Memory B cell (primary cell): Measurements from ENCODE around the gene PLBD1.

Experiments used
- ATAC-seq: fragments of 150-1000 bp; cut with Tn5 transposase; 2 replicates; pipeline ENCODE4 v1.10.0; 2021; ENCODE audit warnings: low read depth, mild to moderate bottlenecking, moderate library complexity
- DNase-seq, 2 donors: peaks; one replicate each; pipeline ENCODE4 v3.0.0; 2022; ENCODE audit warnings: low spot score in 2 of 2
- H3K27ac Mint-ChIP-seq: one replicate; pipeline ENCODE4 v1.8.0; 2022; ENCODE audit warnings: mild to moderate bottlenecking, moderate library complexity, mixed read lengths
- H3K27me3 Mint-ChIP-seq: one replicate; pipeline ENCODE4 v1.8.0; 2022; ENCODE audit warnings: mixed read lengths
- H3K36me3 Mint-ChIP-seq: one replicate; pipeline ENCODE4 v1.8.0; 2022; ENCODE audit warnings: mild to moderate bottlenecking, mixed read lengths
- H3K4me1 Mint-ChIP-seq: one replicate; pipeline ENCODE4 v1.8.0; 2022; ENCODE audit warnings: mixed read lengths
- H3K4me3 Mint-ChIP-seq: one replicate; pipeline ENCODE4 v1.8.0; 2022; ENCODE audit warnings: mild to moderate bottlenecking, moderate library complexity, mixed read lengths
- H3K9me3 Mint-ChIP-seq: one replicate; pipeline ENCODE4 v1.8.0; 2022; ENCODE audit warnings: mixed read lengths

PLBD1 gene

DNA sequence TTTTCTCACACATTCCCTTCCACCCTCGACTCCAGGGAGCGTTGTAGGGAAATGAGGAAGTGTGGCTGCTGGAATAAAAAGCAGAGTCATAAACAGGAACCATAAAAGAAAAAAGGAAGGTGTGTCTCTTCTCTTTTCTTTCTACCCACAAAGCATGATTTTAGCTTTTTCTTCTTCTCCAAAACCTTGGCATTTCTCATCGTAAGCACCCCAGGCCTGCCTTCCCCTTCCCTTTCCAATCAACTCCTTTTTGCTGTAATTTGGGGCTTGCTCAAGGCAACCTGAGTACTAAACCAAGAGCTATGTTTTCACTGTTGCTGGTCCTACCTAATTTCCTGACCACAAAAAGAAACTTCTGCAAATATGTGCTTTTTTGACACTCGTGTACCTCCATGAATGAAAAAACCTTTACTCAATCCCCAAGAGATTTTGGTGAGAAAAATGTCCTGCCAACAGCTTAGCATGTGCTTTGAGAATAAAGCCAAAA is 9.2 kb downstream of the PLBD1 start:
- Mint-ChIP-seq H3K9me3 (no peaks in the 10 kb centered on the region), H3K4me1 (peaks cover 16% of the 10 kb centered on the region), H3K27me3 (no peaks in the 10 kb centered on the region), H3K27ac (peak overlapping the region; percentile 73), H3K4me3 (peak overlapping the region; percentile 65), H3K36me3 (no peaks in the 10 kb centered on the region)
- DNase-seq (no peak), ATAC-seq (peak; percentile 90)

DNA sequence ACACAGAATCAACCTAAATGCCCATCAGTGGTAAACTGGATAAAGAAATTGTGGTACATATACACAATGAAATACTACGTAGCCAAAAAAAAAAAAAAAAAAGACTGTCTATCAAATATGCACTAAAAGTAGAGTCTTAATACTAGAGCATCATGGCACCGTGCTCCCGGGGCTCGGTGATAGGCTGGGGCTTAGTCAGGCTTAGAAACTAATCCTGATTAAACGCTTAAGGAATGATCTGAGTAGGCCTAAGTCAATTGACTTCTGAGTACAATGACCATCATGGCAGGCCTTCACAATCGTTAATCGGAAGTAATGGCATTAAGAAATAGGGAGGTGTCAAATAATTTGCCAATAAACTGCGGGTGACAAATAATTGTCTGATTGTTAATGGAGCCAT is 9.7 kb downstream of the PLBD1 start:
- H3K4me3 Mint-ChIP-seq: no peak overlapping the region
- H3K9me3 Mint-ChIP-seq: no peaks in the 10 kb centered on the region
- H3K36me3 Mint-ChIP-seq: no peaks in the 10 kb centered on the region
- ATAC-seq (no peak), DNase-seq (no peak)
- H3K27me3 Mint-ChIP-seq: no peaks in the 10 kb centered on the region
- no peak overlapping the region for H3K27ac Mint-ChIP-seq
- peaks cover 16% of the 10 kb centered on the region for H3K4me1 Mint-ChIP-seq

DNA sequence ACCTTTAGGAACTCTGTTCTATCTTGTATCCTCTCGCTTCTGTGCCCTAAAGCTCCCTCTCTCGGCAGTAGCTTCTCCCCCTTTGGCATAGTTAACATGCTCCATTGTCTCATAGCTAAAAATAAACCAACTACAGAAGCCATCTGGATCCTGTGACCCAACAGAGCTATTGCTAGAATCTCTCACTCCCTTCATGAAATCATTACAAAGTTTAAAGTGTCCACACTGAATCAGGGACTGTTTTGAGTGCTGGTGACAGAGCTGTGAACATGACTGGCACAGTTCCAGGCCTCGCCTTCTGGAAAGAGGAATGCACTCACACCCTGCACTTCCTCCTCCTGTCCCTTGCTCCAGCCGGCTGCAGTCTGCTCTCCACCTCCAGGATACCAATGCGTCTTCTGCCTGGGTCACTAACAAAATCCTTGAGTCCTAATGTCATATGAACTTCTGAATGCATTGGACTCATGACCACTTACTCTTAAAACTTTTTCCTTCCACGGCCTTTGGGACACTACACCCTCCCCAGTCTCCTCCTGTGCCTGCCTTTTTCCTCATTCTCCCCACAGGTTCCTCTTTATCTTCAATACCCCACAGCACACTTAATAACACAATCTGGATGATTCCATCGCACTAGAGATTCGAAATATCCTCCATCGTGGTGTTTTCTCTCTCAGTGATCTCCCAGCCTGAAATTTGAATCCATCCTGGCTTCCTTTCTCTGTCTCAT is 13.2 kb downstream of the PLBD1 start:
- H3K4me1 Mint-ChIP-seq: peaks cover 9% of the 10 kb centered on the region
- H3K4me3 Mint-ChIP-seq: no peak overlapping the region
- peaks cover 3% of the 10 kb centered on the region for H3K36me3 Mint-ChIP-seq
- no peak for ATAC-seq
- DNase-seq: no peak
- H3K27me3 Mint-ChIP-seq: peaks cover 2% of the 10 kb centered on the region
- H3K9me3 Mint-ChIP-seq: peaks cover 1% of the 10 kb centered on the region
- no peak overlapping the region for H3K27ac Mint-ChIP-seq

DNA sequence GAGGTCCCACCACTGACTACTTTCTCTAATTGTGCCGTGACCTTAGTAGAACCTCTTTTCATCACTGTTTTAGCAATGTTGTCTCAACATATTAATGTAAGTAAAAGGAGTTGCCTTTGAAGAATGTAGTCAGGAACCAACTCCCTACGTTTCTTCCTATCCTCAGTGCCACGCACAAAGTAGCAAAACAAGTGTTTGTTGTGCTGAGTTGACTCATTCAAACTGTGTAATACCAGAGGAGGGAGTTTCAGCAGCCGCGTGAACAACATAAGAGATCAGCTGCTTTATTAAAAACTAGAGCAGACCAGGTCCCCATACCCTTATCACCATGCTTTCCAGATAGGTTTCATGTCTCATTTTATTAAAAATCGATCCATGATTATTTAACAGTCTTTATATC is 19.1 kb downstream of the PLBD1 start:
- Mint-ChIP-seq H3K36me3 (peaks cover 3% of the 10 kb centered on the region), H3K4me1 (no peaks in the 10 kb centered on the region), H3K9me3 (peaks cover 1% of the 10 kb centered on the region), H3K27me3 (peaks cover 2% of the 10 kb centered on the region), H3K27ac (no peak overlapping the region), H3K4me3 (no peak overlapping the region)
- no peak for DNase-seq
- ATAC-seq: no peak

DNA sequence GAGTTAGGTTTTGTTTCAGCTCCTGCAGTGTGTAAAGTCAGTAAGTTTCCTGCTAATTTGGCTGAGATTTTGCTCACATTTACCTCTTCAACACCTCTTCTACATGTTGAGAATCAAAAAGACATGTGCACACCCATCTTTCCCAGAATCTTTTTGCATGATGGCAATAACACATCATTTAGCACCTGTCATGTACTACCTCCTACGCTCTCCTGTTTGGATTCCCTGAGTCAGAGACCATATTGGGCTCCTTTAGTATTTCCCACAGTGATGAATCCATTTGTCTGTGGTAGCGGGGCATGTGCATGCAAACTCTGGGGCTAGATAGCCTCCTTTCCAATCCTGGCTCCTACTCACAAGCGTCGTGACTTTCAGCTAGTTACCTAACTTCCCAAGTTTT is 20.1 kb downstream of the PLBD1 start:
- H3K4me3 Mint-ChIP-seq: no peak overlapping the region

DNA sequence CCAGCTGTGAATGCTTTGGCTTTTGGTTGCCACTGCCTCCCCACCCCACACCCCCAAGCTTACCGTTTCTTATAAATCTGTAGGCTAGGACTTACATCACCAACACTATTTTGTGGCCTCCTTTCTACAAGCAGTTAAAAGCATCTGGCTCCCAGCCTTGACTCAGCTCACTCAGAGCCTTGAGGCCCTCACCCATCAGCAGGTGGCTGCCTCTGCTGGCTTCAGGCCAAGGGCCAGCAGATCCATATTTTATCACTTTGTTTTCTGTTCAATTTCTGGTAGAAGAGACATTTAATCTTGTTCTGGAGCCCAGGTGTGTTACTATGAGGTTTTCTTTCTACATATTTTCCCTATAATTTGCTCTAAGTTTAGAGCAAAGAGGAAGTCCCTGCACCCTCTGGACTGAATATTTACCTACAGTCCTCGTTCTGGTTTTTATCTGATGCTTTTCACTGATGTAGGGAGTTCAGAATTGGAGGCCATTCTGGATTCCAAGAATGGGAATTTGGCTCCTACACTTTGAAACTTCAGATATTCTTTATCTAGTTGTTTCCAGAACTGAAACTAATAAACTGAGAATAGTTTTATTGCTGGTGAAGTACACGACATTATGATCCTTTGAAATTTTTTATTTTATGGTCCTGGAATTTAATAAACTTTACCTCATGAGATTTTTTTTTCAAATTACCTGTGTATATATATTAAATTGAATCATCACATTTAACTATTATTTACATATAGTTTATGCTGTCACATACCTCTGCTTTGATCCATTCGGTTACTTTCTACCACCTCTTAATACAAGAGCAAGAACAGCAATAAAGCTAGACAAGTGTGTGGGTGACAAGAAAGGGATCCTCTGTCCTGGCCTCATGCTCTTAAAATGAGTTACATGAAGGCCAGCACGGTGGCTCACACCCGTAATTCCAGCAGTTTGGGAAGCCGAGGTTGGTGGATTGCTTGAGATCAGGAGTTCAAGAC is 22.2 kb downstream of the PLBD1 start:
- peaks cover 5% of the 10 kb centered on the region for H3K4me1 Mint-ChIP-seq
- peaks cover 3% of the 10 kb centered on the region for H3K36me3 Mint-ChIP-seq
- H3K27me3 Mint-ChIP-seq: peaks cover 2% of the 10 kb centered on the region

More for the DNA sequence above, 20.1 kb downstream of the PLBD1 start:
- H3K27me3 Mint-ChIP-seq: peaks cover 2% of the 10 kb centered on the region
- H3K27ac Mint-ChIP-seq: no peak overlapping the region
- DNase-seq (no peak), ATAC-seq (no peak)
- no peaks in the 10 kb centered on the region for H3K4me1 Mint-ChIP-seq
- peaks cover 1% of the 10 kb centered on the region for H3K9me3 Mint-ChIP-seq
- H3K36me3 Mint-ChIP-seq: peaks cover 3% of the 10 kb centered on the region

DNA sequence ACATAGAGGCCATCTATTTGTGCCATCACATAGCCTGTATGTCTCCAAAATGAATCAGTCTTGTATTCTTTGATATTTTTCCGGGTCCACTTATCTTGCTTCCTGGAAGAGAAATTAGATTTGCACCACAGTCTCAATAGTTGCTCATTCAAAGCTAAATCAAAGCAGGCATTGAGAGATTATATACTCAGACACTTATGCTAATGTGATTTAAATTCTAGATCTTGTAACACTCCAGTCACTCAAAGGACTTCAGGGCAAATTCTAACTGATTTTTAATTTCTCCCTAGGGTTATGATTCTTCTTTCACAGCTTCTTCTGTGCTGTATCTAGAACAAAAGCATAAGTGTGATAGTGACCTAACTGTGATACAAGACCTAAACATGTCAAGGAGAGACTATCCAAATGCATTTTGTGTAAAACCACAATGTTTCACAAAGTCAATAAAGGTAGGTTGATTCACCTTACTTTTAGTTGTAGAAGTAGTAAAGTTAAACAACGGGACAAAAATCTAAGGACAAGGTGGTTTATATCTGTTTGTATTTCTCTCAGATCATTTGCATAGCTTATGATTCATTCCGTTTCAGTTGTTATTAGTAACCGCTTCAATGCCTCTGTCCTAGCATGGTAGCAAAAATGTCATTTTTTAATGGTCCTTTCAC is 26.8 kb downstream of the PLBD1 start:
- Mint-ChIP-seq H3K36me3 (no peaks in the 10 kb centered on the region), H3K27me3 (no peaks in the 10 kb centered on the region), H3K27ac (no peak overlapping the region), H3K4me3 (no peak overlapping the region), H3K9me3 (no peaks in the 10 kb centered on the region), H3K4me1 (peaks cover 5% of the 10 kb centered on the region)
- ATAC-seq (peak; percentile 46), DNase-seq (no peak)

More for the DNA sequence above, 22.2 kb downstream of the PLBD1 start:
- no peak for ATAC-seq
- H3K4me3 Mint-ChIP-seq: no peak overlapping the region
- H3K27ac Mint-ChIP-seq: no peak overlapping the region
- no peaks in the 10 kb centered on the region for H3K9me3 Mint-ChIP-seq
- no peak for DNase-seq

DNA sequence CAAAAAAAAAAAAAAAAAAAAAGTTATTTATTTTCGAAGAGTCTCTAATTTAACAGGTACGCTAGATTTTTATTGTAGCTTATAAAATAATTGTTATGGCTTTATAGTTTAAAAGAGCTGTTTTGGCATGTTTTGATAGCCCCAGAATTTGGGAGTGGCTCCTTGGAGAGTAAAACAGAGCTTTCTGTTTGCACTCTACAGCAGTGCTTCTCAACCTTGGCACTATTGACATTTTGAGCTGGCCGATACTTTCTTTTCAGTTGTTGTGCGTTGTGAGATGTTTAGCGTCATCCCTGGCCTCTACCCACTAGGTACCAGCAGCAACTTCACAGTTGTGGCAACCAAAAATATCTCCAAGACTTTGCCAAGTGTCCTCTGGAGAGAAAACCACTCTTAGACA is 30.6 kb downstream of the PLBD1 start:
- Mint-ChIP-seq H3K27me3 (no peaks in the 10 kb centered on the region), H3K4me3 (no peak overlapping the region), H3K4me1 (peaks cover 5% of the 10 kb centered on the region), H3K36me3 (peaks cover 4% of the 10 kb centered on the region), H3K27ac (no peak overlapping the region), H3K9me3 (no peaks in the 10 kb centered on the region)
- DNase-seq (no peak), ATAC-seq (no peak)

DNA sequence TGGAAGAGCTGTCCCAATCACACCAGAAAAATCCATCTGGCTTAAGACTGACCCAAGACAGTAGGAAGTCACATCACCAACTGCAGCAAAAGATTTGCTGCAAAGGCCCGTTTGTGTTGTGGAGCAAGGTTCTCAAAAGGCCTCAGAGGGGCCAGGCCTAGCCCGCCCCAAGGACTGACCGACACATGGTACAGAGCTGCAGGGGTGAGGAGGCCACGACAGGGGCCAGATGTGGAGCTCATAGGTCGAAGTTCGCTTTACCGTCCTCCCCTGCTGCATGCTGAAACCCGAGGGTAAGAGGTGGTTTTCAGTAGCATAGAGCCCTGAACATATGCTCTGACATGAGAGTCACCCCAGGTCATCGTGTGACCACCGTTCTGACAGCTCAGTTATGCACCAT is 35.5 kb downstream of the PLBD1 start:
- Mint-ChIP-seq H3K27me3 (no peaks in the 10 kb centered on the region), H3K9me3 (no peaks in the 10 kb centered on the region), H3K27ac (no peak overlapping the region), H3K36me3 (peaks cover 4% of the 10 kb centered on the region), H3K4me1 (no peaks in the 10 kb centered on the region), H3K4me3 (no peak overlapping the region)
- ATAC-seq (no peak), DNase-seq (no peak)

DNA sequence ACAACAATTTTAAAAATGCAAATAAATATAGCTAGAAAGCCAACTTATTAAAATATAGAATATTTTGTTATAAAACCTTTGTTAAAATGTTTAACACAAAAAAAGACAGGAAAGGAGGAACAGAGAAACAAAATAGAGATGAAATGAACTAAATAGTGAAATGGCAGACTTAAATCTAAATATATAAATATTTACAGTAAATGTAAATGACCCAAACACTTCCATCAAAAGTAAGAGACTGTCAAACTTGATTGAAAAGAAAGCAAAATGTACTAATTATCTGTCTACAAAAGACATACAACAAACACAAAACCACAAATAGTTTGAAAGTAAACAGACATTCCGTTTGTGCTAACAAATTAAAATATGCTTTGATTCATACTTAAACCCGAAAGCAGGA is 41.7 kb downstream of the PLBD1 start:
- no peak overlapping the region for H3K4me3 Mint-ChIP-seq
- H3K4me1 Mint-ChIP-seq: no peaks in the 10 kb centered on the region
- H3K9me3 Mint-ChIP-seq: peaks cover 19% of the 10 kb centered on the region
- ATAC-seq: no peak
- no peak for DNase-seq
- H3K36me3 Mint-ChIP-seq: peaks cover 20% of the 10 kb centered on the region
- no peak overlapping the region for H3K27ac Mint-ChIP-seq
- peaks cover 2% of the 10 kb centered on the region for H3K27me3 Mint-ChIP-seq

DNA sequence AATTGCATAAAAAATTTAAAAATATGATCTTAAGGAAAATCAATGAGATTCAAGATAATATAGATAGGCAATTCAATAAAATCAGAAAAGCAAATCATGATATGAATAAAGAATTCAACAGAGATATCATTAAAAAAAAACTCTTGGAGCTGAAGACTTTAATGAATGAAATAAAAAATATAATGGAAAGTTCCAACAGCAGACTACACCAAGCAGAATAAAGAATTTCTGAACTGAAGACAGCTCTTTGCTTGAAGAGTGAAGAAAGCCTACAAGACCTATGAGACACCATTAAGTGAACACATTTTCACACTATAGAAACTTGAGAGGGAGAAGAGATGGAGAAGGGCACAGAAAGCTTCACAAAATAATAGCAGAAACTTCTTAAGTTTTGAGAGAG is 45.9 kb downstream of the PLBD1 start:
- Mint-ChIP-seq H3K9me3 (peaks cover 21% of the 10 kb centered on the region), H3K27ac (no peak overlapping the region), H3K27me3 (peaks cover 2% of the 10 kb centered on the region), H3K4me3 (no peak overlapping the region), H3K4me1 (peaks cover 2% of the 10 kb centered on the region), H3K36me3 (peaks cover 25% of the 10 kb centered on the region)
- ATAC-seq (no peak), DNase-seq (no peak)

DNA sequence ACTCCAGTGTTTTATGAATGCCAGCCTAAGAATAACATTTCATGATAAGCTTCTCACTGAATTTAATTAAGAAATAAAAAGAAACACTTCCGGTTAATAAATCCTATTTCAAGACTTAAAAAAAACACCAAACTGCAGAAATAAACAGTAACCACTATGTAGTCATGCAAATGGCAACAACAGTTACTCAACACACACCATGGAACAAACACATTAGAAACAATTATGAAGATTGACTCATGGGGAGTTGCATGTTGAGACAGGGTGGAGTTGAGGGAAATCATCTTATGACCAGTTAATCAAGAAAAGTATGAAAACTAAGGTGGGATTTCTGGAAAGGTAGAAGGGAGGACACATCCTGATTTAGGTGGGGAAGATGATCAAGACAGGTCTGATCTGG is 52.7 kb downstream of the PLBD1 start:
- peaks cover 4% of the 10 kb centered on the region for H3K36me3 Mint-ChIP-seq
- H3K4me3 Mint-ChIP-seq: no peak overlapping the region
- H3K9me3 Mint-ChIP-seq: peaks cover 2% of the 10 kb centered on the region
- no peaks in the 10 kb centered on the region for H3K27me3 Mint-ChIP-seq
- no peak for DNase-seq
- ATAC-seq: no peak
- peaks cover 5% of the 10 kb centered on the region for H3K4me1 Mint-ChIP-seq
- H3K27ac Mint-ChIP-seq: no peak overlapping the region

DNA sequence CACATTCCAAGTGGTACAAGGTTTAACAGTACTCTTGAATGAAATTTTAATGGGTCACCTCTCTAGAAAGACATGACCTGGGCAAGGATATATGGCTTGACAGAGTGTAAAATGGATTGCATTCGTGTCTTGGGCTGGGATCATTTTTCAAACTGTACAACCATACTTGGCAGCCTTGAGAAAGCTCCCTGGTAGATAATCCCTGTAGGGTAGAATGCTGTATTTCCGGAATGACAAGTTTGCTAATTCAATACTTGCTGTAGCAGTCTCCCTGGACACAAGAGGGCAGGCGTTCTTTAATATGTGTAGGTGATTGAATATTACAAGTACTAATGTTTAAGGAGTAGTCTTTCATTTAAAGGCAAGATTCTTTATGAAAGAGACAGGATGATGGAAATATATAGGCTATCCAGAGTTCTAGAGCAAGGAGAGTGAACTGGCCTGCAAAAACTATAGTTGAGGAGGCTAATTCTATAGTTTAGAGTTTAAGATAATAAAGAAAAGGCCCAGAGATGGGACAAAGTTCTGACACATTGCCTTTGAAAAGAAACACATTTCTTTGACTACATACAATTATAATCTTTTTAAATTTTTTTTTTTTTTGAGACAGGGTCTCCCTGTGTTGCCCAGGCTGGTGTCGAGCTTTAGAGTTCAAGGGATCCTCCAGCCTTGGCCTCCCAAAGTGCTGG is 53.4 kb downstream of the PLBD1 start:
- Mint-ChIP-seq H3K27ac (no peak overlapping the region), H3K36me3 (peaks cover 1% of the 10 kb centered on the region), H3K4me1 (peaks cover 5% of the 10 kb centered on the region), H3K9me3 (no peaks in the 10 kb centered on the region), H3K4me3 (no peak overlapping the region), H3K27me3 (no peaks in the 10 kb centered on the region)
- ATAC-seq (peak; percentile 50), DNase-seq (peak in 1 of 2 donors; percentile 5)
